Pancreas (tissue), 10 donors: ENCODE data around the gene NCK2. TPM values are rescaled to one million over a fixed set of nuclear protein-coding genes. Genes with fewer than 3 reads are reported as not detected.
A peak's percentile ranks its signal among the peaks of the same experiment; 100 is the strongest.
"Not testable (repeated sequence)": the region's sequence is repeated elsewhere in the genome, so short reads cannot be mapped to it uniquely, and the experiment has no call there.

Source experiments
- ATAC-seq, 4 donors: fragments of 200-7000 bp; cut with Tn5 transposase; one replicate each; pipeline versions ENCODE4 v1.8.0 to v1.9.1; 2020; ENCODE audit warnings: mild to moderate bottlenecking in 4 of 4, moderate library complexity in 4 of 4
- DNase-seq, 6 donors: peaks; one replicate each; pipeline ENCODE4 v3.0.0-alpha.2; 2020
- FAIRE-seq: peaks from 2 replicates; lab custom pipeline; 2012; peaks lifted over from hg19 to GRCh38; lab: Jason Lieb, UNC
- H3K27ac ChIP-seq, 4 donors: fragments of 200-600 bp; sonication (generic); 1 replicate in 3 of 4; 2 replicates in 1 of 4; pipeline versions ENCODE4 v1.5.0 to v1.8.0; 2020
- H3K27me3 ChIP-seq, 4 donors: fragments of 200-600 bp; one replicate each; pipeline ENCODE4 v1.8.0; 2021
- H3K36me3 ChIP-seq, 3 donors: fragments of 200-600 bp; sonication (generic) in 1 of 3; one replicate each; pipeline versions ENCODE4 v1.5.0 to v1.8.0; 2020 to 2021
- H3K4me1 ChIP-seq, 3 donors: fragments of 200-600 bp; one replicate each; pipeline ENCODE4 v1.8.0; 2021
- H3K4me3 ChIP-seq, 4 donors: fragments of 200-600 bp; sonication (generic) in 2 of 4; one replicate each; pipeline versions ENCODE4 v1.5.0 to v1.8.0; 2020 to 2021
- H3K9me3 ChIP-seq, 4 donors: fragments of 200-600 bp; one replicate each; pipeline ENCODE4 v1.8.0; 2021
- WGBS, 2 donors: extraction: QIAGEN DNeasy Blood & Tissue Kit; methylation state at CpG; one replicate each; pipeline ENCODE4 v1.1.7; 2013; 5-methylcytosine and 5-hydroxymethylcytosine counted together
- intact Hi-C, 3 donors: fragments of 100-400 bp; cut with DNase I; formaldehyde crosslinking; loops; one replicate each; pipeline versions ENCODE4 v1.11.1 to v1.14.2; 2022
- polyA plus RNA-seq, 2 donors: library from polyadenylated mRNA; stranded (reverse); fragments of 200-250 nt; gene quantifications; one replicate each; pipeline ENCODE4 v1.2.3, GENCODE V29; 2013
- total RNA-seq, 6 donors: library from RNA; stranded (reverse); fragmentation: NEBNext Ultra II Directional in 4 of 6; extraction: Animal tissue kit (Norgen Biotek cat#: 25700) in 4 of 6; gene quantifications; one replicate each; pipeline versions ENCODE4 v1.2.1 to v1.2.4, GENCODE V29; 2021 to 2023
- TF ChIP-seq, protein P1 (sequence below), 4 donors: fragments of 200-600 bp; sonication (generic) in 3 of 4; IDR thresholded peaks; one replicate each; pipeline versions ENCODE4 v1.5.0 to v1.8.0; 2021; ENCODE audit warnings: antibody characterized with exemption in 4 of 4
- donor health status: healthy with polysubstance abuse.
- donor health status: DM: no; HTN: no; CAD: no; lungs with moderate emphysema.
- donor health status: DM: no; HTN: no; CAD: no.
- donor health status: control.
- donor health status: control.
- donor health status: Bipolar disorder and iron deficiency.
- donor health status: DM: yes; HTN: yes; CAD: no.
- donor health status: DM: no; HTN: no; CAD: no.
- donor health status: DM: no; HTN: no; CAD: no.
- donor health status: DM: yes; HTN: yes; CAD: no.

Gene NCK2
- total and polyA plus RNA-seq, 8 donors, result 28.4 to 57.6 (median 31.2) TPM

DNA sequence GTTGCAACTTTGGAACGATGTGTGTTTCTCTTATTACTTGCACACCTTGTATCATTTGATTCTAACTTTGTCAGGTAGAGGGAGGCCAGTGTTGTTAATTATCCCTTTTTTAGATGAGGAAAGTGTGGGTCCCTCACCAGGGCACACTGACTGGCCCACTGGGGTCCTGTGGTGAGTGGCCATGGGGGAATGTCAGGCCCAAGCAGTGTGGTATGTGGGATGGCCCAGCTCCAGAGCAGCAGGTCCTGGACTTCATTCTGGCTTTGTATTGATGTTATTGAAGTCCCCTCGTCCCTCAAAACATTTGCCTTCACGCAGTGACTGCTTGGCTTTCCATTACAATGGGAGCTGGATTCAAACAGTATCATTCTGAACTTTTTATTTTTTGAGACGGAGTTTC lies 11.7 kb downstream of the NCK2 start:
- H3K36me3 ChIP-seq, result no peaks in the 10 kb centered on the region
- no peak overlapping the region for H3K27ac ChIP-seq
- WGBS, 2 donors, result 76 to 83% methylated on average over 4 of the region's 4 CpGs
- no peak overlapping the region for H3K4me3 ChIP-seq
- DNase-seq (no peak), FAIRE-seq (no peak), ATAC-seq (peak in 1 of 4 donors; percentile 19)
- intact Hi-C loops, result no loop called here
- TF ChIP-seq, protein P1, sequence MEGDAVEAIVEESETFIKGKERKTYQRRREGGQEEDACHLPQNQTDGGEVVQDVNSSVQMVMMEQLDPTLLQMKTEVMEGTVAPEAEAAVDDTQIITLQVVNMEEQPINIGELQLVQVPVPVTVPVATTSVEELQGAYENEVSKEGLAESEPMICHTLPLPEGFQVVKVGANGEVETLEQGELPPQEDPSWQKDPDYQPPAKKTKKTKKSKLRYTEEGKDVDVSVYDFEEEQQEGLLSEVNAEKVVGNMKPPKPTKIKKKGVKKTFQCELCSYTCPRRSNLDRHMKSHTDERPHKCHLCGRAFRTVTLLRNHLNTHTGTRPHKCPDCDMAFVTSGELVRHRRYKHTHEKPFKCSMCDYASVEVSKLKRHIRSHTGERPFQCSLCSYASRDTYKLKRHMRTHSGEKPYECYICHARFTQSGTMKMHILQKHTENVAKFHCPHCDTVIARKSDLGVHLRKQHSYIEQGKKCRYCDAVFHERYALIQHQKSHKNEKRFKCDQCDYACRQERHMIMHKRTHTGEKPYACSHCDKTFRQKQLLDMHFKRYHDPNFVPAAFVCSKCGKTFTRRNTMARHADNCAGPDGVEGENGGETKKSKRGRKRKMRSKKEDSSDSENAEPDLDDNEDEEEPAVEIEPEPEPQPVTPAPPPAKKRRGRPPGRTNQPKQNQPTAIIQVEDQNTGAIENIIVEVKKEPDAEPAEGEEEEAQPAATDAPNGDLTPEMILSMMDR (IDR thresholded peaks at IDR 0.05), result no peak
- peaks cover 7 to 29% (median 12%) of the 10 kb centered on the region in 3 donors for H3K4me1 ChIP-seq
- no peaks in the 10 kb centered on the region for H3K27me3 ChIP-seq
- no peaks in the 10 kb centered on the region for H3K9me3 ChIP-seq

DNA sequence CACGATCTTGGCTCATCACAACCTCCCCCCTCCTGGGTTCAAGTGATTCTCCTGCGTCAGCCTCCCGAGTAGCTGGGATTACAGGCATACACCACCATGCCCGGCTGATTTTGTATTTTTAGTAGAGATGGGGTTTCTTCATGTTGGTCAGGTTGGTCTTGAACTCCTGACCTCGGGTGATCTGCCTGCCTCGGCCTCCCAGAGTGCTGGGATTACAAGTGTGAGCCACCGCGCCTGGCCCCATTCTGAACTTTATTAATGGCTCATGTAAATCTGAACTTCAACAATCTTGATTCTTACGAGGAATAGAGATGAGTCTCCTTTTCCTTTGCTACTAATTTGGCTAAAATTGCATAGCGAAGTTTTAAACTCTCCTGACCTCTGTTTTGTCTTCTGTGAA lies 12.2 kb downstream of the NCK2 start:
- H3K27ac ChIP-seq, H3K27me3 ChIP-seq, intact Hi-C loops, FAIRE-seq, H3K36me3 ChIP-seq, ATAC-seq, H3K4me3 ChIP-seq, H3K9me3 ChIP-seq, DNase-seq: not testable (repeated sequence)
- peaks cover 7 to 29% (median 12%) of the 10 kb centered on the region in 3 donors for H3K4me1 ChIP-seq
- WGBS, 2 donors, result 90 to 94% methylated on average over 10 of the region's 10 CpGs

DNA sequence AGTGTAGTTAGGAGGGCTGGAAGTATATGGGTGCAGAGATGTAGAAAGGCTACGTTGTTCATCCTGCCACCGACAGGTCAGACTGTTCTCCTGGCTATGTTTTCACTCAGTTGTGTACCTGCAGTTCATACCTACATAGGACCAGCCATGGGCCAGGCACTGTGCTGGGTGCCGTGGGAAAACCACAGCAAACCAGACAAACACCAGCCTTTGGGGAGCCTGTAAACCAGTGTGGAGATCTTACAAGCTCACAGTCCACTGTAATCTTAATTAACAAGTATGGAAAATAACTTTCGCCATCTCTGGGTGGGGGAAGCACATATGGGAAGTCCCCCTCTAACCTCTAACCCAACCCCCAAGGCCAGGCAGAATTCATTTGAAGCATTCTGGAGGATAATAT lies 12.7 kb downstream of the NCK2 start:
- ATAC-seq (no peak), DNase-seq (no peak), FAIRE-seq (no peak)
- intact Hi-C loops, result no loop called here
- no peak overlapping the region for H3K27ac ChIP-seq
- no peaks in the 10 kb centered on the region for H3K9me3 ChIP-seq
- TF ChIP-seq, protein P1 (IDR thresholded peaks at IDR 0.05), result no peak
- H3K36me3 ChIP-seq, result no peaks in the 10 kb centered on the region
- WGBS, 2 donors, result 78 to 79% methylated on average over 4 of the region's 4 CpGs
- H3K4me3 ChIP-seq, result no peak overlapping the region
- H3K4me1 ChIP-seq, result peaks cover 7 to 29% (median 12%) of the 10 kb centered on the region in 3 donors
- H3K27me3 ChIP-seq, result no peaks in the 10 kb centered on the region

DNA sequence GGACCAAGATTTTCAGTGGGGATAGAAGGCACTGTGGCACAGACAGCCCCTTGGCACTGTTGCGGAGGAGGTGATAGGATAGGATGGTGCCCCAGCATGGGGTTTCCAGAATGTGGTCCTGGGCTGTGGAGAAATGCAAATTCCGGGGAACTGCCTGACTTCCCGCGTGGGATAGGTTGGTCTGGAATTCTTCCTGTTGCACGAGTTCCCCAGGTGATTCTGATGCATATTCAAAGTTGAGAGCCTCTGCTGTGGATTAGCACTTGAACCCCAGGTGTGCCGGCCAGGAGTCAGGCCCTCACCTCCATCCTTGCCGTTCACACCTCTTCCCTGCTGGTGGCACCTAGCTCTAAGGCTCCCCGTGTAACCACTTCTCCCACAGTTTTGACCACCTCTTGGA lies 15.5 kb downstream of the NCK2 start:
- FAIRE-seq (no peak), DNase-seq (no peak), ATAC-seq (no peak)
- WGBS, 2 donors, result 78 to 87% methylated on average over 8 of the region's 8 CpGs
- H3K36me3 ChIP-seq, result no peaks in the 10 kb centered on the region
- peaks cover 0 to 16% (median 5%) of the 10 kb centered on the region in 3 donors for H3K4me1 ChIP-seq
- H3K27ac ChIP-seq, result no peak overlapping the region
- H3K4me3 ChIP-seq, result no peak overlapping the region
- H3K9me3 ChIP-seq, result no peaks in the 10 kb centered on the region
- intact Hi-C loops, result no loop called here
- TF ChIP-seq, protein P1 (IDR thresholded peaks at IDR 0.05), result no peak
- H3K27me3 ChIP-seq, result no peaks in the 10 kb centered on the region

DNA sequence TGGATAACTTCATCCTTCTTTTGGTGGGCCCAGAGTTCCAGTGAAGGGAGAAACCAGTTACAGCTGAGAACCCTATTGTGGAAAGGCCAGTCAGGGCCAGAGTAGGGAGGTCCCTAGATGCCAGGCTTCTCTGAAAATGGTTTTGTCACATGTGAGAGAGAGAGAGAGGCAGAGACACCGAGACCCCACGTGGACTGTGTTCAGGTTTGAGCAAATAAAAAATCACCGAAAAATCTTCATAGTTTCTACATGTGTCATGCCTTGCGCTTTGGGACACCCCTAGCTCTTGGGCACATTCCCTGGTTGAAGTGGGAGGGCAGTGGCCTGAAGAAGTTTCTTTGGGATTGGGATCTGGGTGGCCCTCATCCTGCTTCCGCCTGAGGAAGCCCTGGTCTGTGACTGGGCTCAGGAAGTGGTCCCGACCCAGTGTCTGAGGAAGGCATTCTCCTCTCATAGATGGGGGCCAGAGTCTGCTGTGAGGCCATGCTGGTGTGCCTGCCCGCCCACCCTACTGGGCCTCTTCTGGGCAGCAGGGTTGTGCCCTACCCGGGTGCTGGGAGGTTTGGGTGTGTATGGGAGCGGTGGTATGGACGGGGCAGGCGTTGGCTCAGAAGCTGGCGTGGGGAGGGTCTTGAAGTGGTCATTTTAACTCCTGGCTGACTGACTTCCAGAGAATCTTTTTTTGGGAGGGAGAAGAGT lies 16.1 kb downstream of the NCK2 start:
- Histone ChIP-seq H3K36me3 (no peaks in the 10 kb centered on the region), H3K27me3 (no peaks in the 10 kb centered on the region), H3K4me3 (no peak overlapping the region), H3K27ac (no peak overlapping the region), H3K4me1 (peaks cover 0 to 11% (median 5%) of the 10 kb centered on the region in 3 donors), H3K9me3 (no peaks in the 10 kb centered on the region)
- FAIRE-seq (no peak), DNase-seq (no peak), ATAC-seq (no peak)
- intact Hi-C loops, result no loop called here
- TF ChIP-seq, protein P1 (IDR thresholded peaks at IDR 0.05), result no peak
- 86 to 91% methylated on average over 12 of the region's 12 CpGs for WGBS, 2 donors
